ENCODE data around the gene ACP3.

DNA sequence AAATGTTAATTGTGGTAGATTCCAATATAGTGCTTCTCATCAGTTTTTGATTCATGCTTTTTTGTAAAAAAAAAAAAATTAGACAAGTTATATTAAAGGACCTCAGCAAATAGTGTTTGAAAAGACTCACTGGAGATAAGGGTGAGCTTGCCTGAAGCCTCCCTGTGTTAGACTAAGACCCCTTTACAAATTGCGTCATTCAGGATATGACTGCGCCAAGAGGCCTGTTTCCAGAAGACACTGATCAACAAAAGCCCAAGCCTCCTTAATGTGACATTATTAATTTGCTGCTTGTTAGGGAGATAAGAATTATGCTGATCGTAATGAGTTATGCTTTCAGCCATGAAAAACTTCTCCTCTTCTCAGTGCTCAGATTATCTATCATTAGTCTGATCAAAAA is 87.1 kb downstream of the ACP3 start:
- TF ChIP-seq, protein P1, sequence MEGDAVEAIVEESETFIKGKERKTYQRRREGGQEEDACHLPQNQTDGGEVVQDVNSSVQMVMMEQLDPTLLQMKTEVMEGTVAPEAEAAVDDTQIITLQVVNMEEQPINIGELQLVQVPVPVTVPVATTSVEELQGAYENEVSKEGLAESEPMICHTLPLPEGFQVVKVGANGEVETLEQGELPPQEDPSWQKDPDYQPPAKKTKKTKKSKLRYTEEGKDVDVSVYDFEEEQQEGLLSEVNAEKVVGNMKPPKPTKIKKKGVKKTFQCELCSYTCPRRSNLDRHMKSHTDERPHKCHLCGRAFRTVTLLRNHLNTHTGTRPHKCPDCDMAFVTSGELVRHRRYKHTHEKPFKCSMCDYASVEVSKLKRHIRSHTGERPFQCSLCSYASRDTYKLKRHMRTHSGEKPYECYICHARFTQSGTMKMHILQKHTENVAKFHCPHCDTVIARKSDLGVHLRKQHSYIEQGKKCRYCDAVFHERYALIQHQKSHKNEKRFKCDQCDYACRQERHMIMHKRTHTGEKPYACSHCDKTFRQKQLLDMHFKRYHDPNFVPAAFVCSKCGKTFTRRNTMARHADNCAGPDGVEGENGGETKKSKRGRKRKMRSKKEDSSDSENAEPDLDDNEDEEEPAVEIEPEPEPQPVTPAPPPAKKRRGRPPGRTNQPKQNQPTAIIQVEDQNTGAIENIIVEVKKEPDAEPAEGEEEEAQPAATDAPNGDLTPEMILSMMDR (IDR thresholded peaks at IDR 0.05; ENCODE audit: low read length): no peak
- TF ChIP-seq EZH2 (optimal IDR thresholded peaks at IDR 0.05; ENCODE audit: low read depth, low read length): no peak

All from MM.1S (cell line).